HFF-Myc (cell line): ENCODE measurements around the gene DMAC1.

Source experiments
- DNase-seq: peaks from one replicate; pipeline ENCODE4 v3.0.0-alpha.2; 2011; ENCODE audit warnings: low read depth; ENCODE audit errors: extremely low read depth
- H3K4me3 ChIP-seq: replicated peaks from 2 replicates; pipeline ENCODE4 v1.5.1; 2011; ENCODE audit warnings: low read depth, mild to moderate bottlenecking, control low read depth, low read length
- TF ChIP-seq, protein P1 (sequence below): IDR thresholded peaks from 2 replicates; pipeline ENCODE4 v1.5.1; 2012; ENCODE audit warnings: mild to moderate bottlenecking, low read depth, low read length, control low read depth; ENCODE audit errors: missing control alignments

Gene DMAC1

DNA sequence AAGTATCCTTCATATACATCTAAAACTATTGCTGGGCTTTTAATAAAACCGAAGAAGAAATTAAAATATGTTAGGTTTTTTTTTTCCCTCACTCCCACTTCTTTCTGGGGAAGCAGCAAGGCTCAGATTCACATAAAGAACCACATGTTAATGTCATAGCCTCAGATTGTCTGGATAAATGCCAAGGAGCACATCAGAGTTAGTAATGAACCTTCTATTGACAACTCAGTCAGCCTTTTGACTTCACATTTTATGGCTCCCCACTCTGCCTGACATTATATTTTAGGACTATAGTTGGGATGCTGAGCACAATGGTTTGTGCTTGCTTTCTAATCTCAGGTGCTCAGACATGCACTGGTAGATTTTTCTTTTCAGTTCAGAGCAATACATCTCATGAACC, 21.8 kb downstream of the DMAC1 start:
- TF ChIP-seq, protein P1, sequence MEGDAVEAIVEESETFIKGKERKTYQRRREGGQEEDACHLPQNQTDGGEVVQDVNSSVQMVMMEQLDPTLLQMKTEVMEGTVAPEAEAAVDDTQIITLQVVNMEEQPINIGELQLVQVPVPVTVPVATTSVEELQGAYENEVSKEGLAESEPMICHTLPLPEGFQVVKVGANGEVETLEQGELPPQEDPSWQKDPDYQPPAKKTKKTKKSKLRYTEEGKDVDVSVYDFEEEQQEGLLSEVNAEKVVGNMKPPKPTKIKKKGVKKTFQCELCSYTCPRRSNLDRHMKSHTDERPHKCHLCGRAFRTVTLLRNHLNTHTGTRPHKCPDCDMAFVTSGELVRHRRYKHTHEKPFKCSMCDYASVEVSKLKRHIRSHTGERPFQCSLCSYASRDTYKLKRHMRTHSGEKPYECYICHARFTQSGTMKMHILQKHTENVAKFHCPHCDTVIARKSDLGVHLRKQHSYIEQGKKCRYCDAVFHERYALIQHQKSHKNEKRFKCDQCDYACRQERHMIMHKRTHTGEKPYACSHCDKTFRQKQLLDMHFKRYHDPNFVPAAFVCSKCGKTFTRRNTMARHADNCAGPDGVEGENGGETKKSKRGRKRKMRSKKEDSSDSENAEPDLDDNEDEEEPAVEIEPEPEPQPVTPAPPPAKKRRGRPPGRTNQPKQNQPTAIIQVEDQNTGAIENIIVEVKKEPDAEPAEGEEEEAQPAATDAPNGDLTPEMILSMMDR = no peak
- H3K4me3 ChIP-seq = no peak overlapping the region
- DNase-seq = no peak

DNA sequence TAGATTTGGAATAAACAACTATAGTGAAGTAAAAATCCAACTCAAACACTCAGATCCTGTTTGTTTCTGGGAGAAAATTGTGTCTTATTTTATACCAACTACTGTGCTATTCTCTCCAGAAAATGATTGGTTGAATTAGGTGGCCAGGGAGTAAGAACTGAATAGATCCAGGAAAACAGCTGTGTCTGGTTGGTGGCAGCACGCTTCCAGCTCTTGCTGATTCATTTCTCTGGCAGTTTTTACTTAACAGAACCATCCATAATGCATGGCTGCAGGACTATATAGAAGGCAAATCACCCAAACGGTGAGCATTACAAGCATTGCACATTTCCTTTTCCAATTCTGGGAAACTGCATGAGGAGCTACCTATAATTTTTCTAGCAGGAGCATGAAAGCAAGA, 29.5 kb downstream of the DMAC1 start:
- TF ChIP-seq, protein P1 = no peak
- no peak for DNase-seq
- no peak overlapping the region for H3K4me3 ChIP-seq

DNA sequence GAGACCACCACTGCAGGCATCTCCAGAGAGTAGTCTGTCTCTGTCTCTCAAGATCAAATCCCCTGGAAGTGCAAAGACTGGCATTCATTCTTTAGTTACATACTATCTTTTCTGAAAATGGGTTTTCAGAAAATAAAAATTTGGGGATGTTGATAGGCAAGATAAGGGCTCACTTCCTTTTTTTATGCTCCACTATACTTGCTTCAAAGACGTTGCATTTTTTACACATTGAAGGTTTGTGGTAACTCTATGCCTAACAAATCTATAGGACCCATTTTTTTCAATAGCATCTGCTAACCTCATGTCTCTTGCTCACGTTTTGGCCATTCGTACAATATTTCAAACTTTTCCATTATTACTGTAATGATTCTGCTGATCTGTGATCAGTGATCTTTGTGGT, 37.0 kb downstream of the DMAC1 start:
- no peak overlapping the region for H3K4me3 ChIP-seq
- TF ChIP-seq, protein P1 = no peak
- DNase-seq = no peak

DNA sequence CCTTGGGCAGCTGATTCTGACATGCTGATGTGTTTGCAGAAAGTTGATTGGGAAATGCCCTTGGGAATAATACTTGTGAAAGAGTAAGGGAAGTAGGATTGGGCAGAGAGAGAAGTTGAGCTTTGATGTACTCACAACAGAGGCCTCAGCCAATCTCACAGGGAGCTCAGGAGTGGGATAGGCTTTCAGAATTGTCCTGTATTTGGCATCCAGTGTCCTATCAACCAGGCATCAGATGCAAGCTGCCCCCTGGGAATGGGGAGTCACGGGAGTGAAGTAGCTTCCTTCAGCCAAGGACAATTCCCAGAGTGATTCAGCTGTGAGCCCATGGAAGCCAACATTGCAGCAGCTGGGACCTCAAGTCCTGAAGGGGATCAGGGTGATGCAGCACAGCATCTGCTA, 39.6 kb downstream of the DMAC1 start:
- TF ChIP-seq, protein P1 = no peak
- no peak overlapping the region for H3K4me3 ChIP-seq
- DNase-seq = no peak

DNA sequence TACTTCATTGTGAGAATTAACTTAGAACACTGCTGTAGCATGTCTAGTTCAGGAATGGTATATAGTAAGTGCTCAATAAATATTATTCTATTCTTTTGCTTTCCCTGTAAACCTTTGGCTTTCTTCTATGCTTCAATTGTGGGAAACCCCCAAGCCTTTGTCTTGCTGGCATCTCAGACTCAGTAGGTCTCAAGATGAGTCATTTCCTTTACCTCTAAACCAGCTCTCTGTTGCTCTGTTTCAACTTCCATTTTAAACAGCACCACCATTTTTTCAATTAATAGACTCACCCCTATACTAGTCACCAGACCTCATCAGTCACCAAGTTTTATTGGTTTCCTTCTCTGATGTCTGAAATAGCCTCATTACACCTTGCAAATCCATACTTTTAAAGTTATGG, 43.5 kb downstream of the DMAC1 start:
- DNase-seq = no peak
- H3K4me3 ChIP-seq = no peak overlapping the region
- TF ChIP-seq, protein P1 = no peak

DNA sequence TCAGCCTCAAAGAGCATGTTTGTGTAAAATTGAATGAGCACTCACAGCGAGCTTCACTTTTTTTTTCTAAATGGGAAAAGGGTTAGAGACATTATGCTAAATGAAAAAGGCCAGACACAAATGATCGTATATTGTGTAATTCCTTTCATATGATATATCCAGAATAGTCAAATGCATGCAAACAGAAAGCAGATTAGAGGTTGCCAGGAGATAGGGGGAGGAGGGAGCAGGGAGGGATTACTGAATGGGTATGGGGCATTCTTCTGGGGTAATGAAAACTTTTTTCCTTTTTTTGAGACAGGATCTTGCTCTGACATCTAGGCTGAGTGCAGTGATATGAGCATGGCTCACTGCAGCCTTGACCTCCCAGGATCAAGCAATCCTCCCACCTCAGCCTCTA, 47.1 kb downstream of the DMAC1 start:
- DNase-seq = no peak
- TF ChIP-seq, protein P1 = no peak

More for the DNA sequence above, 47.1 kb downstream of the DMAC1 start:
- no peak overlapping the region for H3K4me3 ChIP-seq
